COLO829 (cell line): ENCODE data around the gene NINJ1.
"Not testable (repeated sequence)": the region's sequence is repeated elsewhere in the genome, so short reads cannot be mapped to it uniquely, and the experiment has no call there.

Source experiments
- DNase-seq: peaks from one replicate; pipeline ENCODE4 v3.0.0; 2012; ENCODE audit warnings: low spot score

Gene NINJ1

GRCh38 chr9:93118863-93119702, 15.0 kb downstream of the NINJ1 start:
- no peak for DNase-seq

GRCh38 chr9:93117924-93118862, 15.9 kb downstream of the NINJ1 start:
- DNase-seq = no peak

- DNase-seq = not testable (repeated sequence)
Measured at GRCh38 chr9:93117521-93117920, 16.5 kb downstream of the NINJ1 start.

GRCh38 chr9:93116072-93116961, 17.7 kb downstream of the NINJ1 start:
- no peak for DNase-seq

GRCh38 chr9:93115486-93116071, 18.5 kb downstream of the NINJ1 start:
- no peak for DNase-seq

GRCh38 chr9:93114984-93115335, 19.1 kb downstream of the NINJ1 start:
- no peak for DNase-seq

- DNase-seq = no peak
Measured at GRCh38 chr9:93114169-93114983, 19.7 kb downstream of the NINJ1 start.

- no peak for DNase-seq
Measured at GRCh38 chr9:93112864-93113389, 21.1 kb downstream of the NINJ1 start.

- no peak for DNase-seq
Measured at GRCh38 chr9:93112116-93112863, 21.8 kb downstream of the NINJ1 start.

- no peak for DNase-seq
Measured at GRCh38 chr9:93111371-93112115, 22.5 kb downstream of the NINJ1 start.

GRCh38 chr9:93111001-93111370, 23.1 kb downstream of the NINJ1 start:
- DNase-seq = no peak

- no peak for DNase-seq
Measured at GRCh38 chr9:93110311-93110855, 23.7 kb downstream of the NINJ1 start.

- no peak for DNase-seq
Measured at GRCh38 chr9:93108291-93109041, 25.6 kb downstream of the NINJ1 start.

GRCh38 chr9:93107825-93108161, 26.3 kb downstream of the NINJ1 start:
- no peak for DNase-seq

GRCh38 chr9:93107151-93107824, 26.8 kb downstream of the NINJ1 start:
- no peak for DNase-seq

GRCh38 chr9:93105620-93106019, 28.4 kb downstream of the NINJ1 start:
- DNase-seq = no peak

- DNase-seq = not testable (repeated sequence)
Measured at GRCh38 chr9:93101086-93101485, 33.0 kb downstream of the NINJ1 start.

- DNase-seq = no peak
Measured at GRCh38 chr9:93100276-93100636, 33.8 kb downstream of the NINJ1 start.
